SU-DHL-6 (cell line): ENCODE results near the gene VWA8.

Experiments
- EZH2phosphoT487 ChIP-seq: fragments of 200-600 bp; sonication (generic), shearing (Covaris generic); conservative IDR thresholded peaks from 2 replicates; pipeline ENCODE4 v1.6.1; 2018; ENCODE audit warnings: mild to moderate bottlenecking, antibody characterized with exemption, low read length, moderate library complexity, mixed read lengths
- TF ChIP-seq, protein P1 (sequence below): fragments of 200-600 bp; sonication (generic); IDR thresholded peaks from one replicate; pipeline ENCODE4 v1.5.1; 2017; ENCODE audit warnings: antibody characterized with exemption, mild to moderate bottlenecking, low read length, moderate library complexity; ENCODE audit not compliant: insufficient read depth, poor library complexity, severe bottlenecking

DNA sequence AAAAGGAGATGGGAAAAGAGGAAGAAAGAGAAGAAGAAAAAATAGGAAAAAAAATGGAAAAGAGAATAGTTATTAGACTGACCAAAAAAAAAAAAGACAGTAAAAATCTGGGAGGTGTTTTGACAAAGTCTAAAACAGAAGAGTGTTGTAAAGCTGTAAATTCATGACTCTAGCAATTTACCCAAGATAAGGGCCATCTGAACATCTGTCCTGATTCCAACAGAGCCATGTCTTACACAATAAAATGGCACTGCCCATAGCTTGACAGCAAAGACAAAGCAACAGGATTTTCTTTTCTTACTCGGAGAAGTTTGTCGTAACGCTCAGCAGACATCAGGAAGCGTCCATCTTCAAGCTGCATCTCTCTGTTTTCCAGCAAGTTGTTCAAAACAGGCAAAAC is 69.8 kb downstream of the VWA8 start:
- TF ChIP-seq, protein P1, sequence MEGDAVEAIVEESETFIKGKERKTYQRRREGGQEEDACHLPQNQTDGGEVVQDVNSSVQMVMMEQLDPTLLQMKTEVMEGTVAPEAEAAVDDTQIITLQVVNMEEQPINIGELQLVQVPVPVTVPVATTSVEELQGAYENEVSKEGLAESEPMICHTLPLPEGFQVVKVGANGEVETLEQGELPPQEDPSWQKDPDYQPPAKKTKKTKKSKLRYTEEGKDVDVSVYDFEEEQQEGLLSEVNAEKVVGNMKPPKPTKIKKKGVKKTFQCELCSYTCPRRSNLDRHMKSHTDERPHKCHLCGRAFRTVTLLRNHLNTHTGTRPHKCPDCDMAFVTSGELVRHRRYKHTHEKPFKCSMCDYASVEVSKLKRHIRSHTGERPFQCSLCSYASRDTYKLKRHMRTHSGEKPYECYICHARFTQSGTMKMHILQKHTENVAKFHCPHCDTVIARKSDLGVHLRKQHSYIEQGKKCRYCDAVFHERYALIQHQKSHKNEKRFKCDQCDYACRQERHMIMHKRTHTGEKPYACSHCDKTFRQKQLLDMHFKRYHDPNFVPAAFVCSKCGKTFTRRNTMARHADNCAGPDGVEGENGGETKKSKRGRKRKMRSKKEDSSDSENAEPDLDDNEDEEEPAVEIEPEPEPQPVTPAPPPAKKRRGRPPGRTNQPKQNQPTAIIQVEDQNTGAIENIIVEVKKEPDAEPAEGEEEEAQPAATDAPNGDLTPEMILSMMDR = no peak
- no peak for TF ChIP-seq EZH2phosphoT487
